Natural killer cell treated with Interleukin-12 subunit alpha and Interleukin-12 subunit beta and Interleukin-15 and Interleukin-18, amount 100 ng/mL, for 72 hours (primary cell): Measurements from ENCODE around the gene PICK1. TPM values are rescaled to one million over a fixed set of nuclear protein-coding genes. Genes with fewer than 3 reads are reported as not detected.

ENCODE experiments used
- ATAC-seq, 2 donors: fragments of 150-1000 bp; cut with Tn5 transposase in 1 of 2; sonication (Bioruptor Pico), chemical (Tn5 transposase) in 1 of 2; 2 replicates each; pipeline ENCODE4 v1.10.0; 2021
- DNase-seq: peaks from one replicate; pipeline ENCODE4 v3.0.0; 2022; ENCODE audit warnings: low spot score
- H3K27ac Mint-ChIP-seq, 2 donors: 1 replicate in 1 of 2; 2 replicates in 1 of 2; pipeline ENCODE4 v1.8.0; 2022; ENCODE audit warnings: mixed read lengths in 2 of 2, mild to moderate bottlenecking in 1 of 2, moderate library complexity in 1 of 2
- H3K27me3 Mint-ChIP-seq, 2 donors: 1 replicate in 1 of 2; 2 replicates in 1 of 2; pipeline ENCODE4 v1.8.0; 2022; ENCODE audit warnings: mixed read lengths in 2 of 2
- H3K36me3 Mint-ChIP-seq: one replicate; pipeline ENCODE4 v1.8.0; 2022; ENCODE audit warnings: mixed read lengths
- H3K4me1 Mint-ChIP-seq, 2 donors: 1 replicate in 1 of 2; 2 replicates in 1 of 2; pipeline ENCODE4 v1.8.0; 2022; ENCODE audit warnings: low read depth in 2 of 2, mixed read lengths in 2 of 2, mild to moderate bottlenecking in 1 of 2
- H3K4me3 Mint-ChIP-seq: one replicate; pipeline ENCODE4 v1.8.0; 2022; ENCODE audit warnings: mixed read lengths
- H3K9me3 Mint-ChIP-seq: 2 replicates; pipeline ENCODE4 v1.8.0; 2022; ENCODE audit warnings: mixed read lengths
- total RNA-seq, 2 donors: library from RNA; stranded (reverse); gene quantifications; one replicate each; pipeline ENCODE4 v1.2.3, GENCODE V29; 2022

PICK1 gene
- total RNA-seq, 2 donors from 2014 or later, result 14.8 to 18.8 TPM

DNA sequence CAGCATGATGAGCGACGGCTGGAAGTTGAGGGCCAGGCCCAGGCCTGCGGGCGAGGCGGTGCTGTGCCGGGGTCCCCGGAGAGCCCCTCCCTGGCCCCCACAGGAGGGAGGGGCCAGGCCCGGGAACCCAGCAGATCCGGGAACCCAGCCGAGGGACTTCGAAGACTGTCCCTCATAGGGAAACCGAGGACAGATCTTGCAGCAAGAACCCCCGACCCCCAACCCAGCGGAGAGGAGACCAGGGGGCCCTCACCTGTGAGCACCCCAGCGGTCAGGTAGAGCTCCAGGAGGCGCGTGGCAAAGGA, 24.4 kb downstream of the PICK1 start:
- no peaks in the 10 kb centered on the region for H3K4me1 Mint-ChIP-seq
- no peak overlapping the region for H3K27ac Mint-ChIP-seq
- ATAC-seq (no peak), DNase-seq (peak; percentile 54)
- H3K9me3 Mint-ChIP-seq, result no peaks in the 10 kb centered on the region
- peaks cover 0 to 2% of the 10 kb centered on the region in 2 donors for H3K27me3 Mint-ChIP-seq
- peak overlapping the region; percentile 32 for H3K4me3 Mint-ChIP-seq
- no peaks in the 10 kb centered on the region for H3K36me3 Mint-ChIP-seq

DNA sequence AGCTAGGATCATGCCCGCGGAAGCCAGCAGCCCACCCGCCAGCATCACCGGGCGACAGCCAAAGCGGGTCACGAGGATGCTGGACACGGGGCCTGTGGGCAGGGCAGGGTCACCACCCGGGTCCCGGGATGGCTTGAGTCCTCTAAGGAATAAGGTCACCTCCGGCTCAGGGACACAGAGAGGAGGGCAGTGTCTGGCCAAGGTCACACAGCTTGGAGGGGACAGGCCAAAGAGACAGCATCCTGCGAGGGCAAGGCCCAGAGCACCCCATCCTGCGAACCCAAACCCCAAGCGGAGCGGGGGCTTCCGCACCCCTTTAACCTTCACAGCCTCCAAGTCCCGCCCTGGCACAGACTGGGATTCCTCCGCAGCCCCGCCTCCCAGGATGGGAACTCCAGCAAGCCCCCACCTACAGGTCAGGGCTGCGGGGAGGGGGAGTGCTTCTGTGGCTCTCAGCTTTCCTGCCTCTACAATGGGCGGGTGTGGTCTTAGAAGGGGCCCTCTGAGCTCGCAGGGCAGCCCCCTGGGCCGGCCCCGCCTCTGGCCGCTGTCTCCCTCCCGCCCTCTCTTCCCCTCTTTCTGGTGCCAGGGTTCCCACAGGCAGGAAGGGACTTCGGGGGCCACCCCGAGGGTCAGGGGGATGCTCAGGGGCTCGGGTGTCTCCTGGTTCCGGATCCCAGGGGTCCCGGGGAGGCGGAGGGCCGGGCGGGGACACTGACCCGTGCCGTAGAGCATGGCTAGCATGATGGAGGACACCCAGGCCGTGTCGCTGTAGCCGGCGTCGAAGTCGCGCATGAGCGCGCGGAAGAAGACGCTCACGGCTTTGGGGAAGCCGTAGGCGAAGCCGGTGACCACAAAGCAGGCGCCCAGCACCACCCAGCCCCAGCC, 25.0 kb downstream of the PICK1 start:
- Mint-ChIP-seq H3K9me3 (no peaks in the 10 kb centered on the region), H3K4me1 (no peaks in the 10 kb centered on the region), H3K27me3 (peaks cover 0 to 2% of the 10 kb centered on the region in 2 donors), H3K36me3 (no peaks in the 10 kb centered on the region), H3K27ac (no peak overlapping the region), H3K4me3 (peak overlapping the region; percentile 32)
- DNase-seq, result peak; percentile 58
- ATAC-seq, result peak in 1 of 2 donors; percentile 41

DNA sequence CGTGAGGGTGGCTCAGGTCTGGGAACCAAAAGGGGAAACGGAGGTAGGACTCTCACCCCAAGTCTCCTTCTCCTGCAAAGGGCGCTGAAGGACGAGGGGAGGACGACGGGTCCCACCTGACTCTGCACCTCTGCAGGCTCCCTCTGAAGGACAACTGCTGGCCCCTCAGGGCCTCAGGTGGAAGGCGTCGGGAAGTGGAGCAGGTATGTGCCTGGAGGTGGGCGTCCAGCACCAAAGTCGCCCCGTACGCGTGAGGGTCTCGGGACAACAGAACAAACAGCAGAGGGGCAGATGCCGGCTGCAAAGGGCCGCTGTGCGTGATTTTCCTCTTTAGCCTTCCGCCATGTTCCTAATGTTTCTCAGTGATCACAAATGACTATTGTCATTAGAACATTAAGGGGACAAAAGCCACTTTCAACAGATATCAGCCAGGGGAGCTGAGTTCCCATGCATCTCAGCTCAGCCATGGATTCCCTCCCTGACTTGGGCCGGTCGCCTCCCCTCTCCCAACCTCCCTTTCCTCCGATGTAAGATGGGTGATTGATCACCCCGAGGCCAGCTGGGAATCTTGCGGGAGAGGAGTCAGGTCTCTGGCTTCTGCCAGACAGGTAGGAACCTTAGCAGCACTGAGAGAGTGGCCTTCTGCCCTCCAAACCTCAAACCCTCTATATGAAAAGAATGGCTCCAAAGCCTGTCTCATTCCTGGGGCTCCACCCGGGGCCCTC, 25.9 kb downstream of the PICK1 start:
- Mint-ChIP-seq H3K27me3 (peaks cover 0 to 2% of the 10 kb centered on the region in 2 donors), H3K36me3 (no peaks in the 10 kb centered on the region), H3K4me1 (peaks cover 4% of the 10 kb centered on the region in 2 donors), H3K9me3 (no peaks in the 10 kb centered on the region), H3K27ac (no peak overlapping the region), H3K4me3 (no peak overlapping the region)
- ATAC-seq, result no peak
- DNase-seq, result no peak

DNA sequence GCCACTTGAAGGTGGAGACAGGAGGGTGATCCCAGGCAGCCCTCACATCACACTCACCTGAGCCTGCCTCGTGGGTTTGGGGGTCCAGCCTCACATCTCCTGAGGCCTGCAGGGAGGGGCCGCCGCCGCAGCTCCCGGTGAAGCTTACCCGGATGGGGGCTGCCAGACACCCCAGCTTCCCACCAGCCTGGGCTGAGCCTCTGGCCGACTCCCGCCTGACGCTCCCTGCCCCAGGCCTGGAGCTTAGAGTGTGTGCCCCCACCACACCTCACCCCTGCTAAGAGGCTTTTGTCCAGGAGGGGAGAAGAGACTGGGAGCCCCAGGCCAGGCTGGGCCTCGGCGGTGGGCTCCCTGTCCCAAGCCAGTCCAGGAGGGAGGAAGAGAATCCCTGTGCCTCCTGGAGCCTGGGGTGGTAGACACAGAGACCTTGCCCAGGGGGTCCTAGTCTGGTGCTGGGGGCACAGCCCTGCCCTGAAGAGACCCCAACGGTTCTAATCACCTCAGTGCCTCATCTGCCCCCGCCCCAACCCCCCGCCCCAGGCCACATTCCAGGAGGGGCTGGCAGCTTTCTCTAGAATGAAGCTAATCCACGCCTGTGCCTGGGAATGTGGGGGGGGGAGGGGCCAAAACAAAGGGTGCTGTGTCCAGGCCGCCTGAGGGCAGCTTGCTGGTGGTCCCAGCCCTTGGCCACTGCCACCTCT, 26.9 kb downstream of the PICK1 start, which contains the start of gene SLC16A8:
TSS of gene SLC16A8 (minus strand) at position 254 of the 701 bp plus-strand sequence. CDS start 1,311 bp downstream, outside the sequence.
- H3K27me3 Mint-ChIP-seq, result peaks cover 0 to 2% of the 10 kb centered on the region in 2 donors
- ATAC-seq (no peak), DNase-seq (no peak)
- no peak within 1 kb of the TSS for H3K27ac Mint-ChIP-seq
- no peaks in the 10 kb centered on the region for H3K9me3 Mint-ChIP-seq
- H3K4me1 Mint-ChIP-seq, result peaks cover 4% of the 10 kb centered on the region in 2 donors
- no peak within 1 kb of the TSS for H3K4me3 Mint-ChIP-seq
- no peaks in the 10 kb centered on the region for H3K36me3 Mint-ChIP-seq

DNA sequence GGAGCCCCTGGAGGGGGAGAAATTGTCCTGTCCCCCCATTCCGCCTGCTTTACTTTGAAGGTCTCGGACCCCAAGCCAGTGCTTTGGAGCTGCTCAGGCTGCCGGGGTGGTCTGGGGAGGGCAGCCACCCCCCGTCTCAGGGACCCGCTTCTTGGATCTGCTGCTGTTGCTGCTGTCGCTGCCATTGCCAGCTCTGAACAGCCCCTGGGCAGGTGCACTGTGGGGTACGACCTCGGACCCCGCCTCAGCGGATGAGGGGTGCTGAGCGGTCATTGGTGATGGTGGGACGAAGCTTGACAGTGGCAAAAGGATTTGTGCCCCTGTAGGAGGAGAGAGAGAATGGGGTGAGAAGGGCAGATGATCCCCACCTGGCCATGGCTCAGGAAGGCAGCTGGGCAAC, 27.9 kb downstream of the PICK1 start:
- Mint-ChIP-seq H3K27ac (no peak overlapping the region), H3K9me3 (no peaks in the 10 kb centered on the region), H3K4me1 (peaks cover 4% of the 10 kb centered on the region in 2 donors), H3K36me3 (no peaks in the 10 kb centered on the region), H3K4me3 (no peak overlapping the region), H3K27me3 (peaks cover 0 to 3% of the 10 kb centered on the region in 2 donors)
- no peak for DNase-seq
- no peak for ATAC-seq

DNA sequence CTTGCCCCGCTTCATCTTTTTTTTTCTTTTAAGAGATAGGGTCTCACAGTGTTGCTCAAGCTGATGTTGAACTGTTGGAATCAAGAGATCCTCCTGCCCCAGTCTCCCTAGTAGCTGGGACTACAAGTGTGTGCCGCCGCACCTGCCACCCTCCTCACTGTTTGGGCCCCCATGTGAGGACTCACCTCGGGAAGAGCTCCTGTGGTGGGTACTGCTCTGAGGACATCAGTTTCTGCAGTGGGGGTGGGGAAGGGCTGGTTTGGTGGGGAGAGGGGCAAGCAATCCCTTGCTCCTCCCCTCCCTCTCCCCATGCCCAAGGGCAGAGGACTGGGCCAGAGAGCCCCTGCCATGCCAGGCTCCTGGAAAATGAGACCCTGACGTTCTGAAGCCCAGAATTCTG, 28.3 kb downstream of the PICK1 start:
- Mint-ChIP-seq H3K27ac (no peak overlapping the region), H3K4me1 (peaks cover 4% of the 10 kb centered on the region in 2 donors)

DNA sequence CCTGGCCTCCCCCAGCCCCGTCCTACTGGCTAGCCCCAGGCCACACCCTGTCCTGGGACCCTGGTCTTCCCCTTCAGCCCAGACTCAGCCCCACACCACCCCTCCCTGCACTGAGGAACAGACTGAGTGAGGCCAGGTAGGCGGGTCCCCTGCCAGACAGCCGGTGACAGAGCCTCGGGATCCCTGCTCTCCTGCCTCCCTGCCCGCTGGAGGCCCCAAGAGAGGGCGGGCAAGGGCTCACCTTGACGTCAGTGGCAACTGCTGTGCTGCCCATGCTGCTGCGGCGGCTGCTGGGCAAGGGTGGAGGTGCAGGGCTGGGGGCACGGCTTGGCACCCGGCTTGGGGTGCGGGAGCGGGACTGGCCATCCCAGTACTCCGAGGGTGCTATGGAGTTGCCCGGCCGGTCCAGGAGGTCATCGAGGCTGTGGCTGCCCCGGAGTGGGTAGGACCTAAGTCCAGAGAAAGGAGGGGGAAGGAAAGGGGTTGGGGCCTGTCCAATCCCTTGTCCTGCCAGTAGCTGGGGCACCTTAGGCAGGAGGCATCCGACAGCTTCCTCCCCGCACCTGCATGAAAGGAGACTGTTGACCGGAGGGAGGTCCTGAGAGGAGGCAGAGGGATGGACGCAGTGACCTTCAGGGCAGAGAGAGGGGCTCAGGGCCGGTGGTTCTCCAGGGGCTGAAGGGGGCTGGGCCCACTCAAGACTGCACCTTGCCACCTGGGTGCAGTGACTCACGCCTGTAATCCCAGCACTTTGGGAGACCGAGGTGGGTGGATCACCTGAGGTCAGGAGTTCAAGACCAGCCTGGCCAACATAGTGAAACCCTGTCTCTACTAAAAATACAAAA, 29.0 kb downstream of the PICK1 start:
- H3K27me3 Mint-ChIP-seq, result peaks cover 0 to 2% of the 10 kb centered on the region in 2 donors
- H3K4me1 Mint-ChIP-seq, result peaks cover 4% of the 10 kb centered on the region in 2 donors
- DNase-seq (peak; percentile 61), ATAC-seq (no peak)
- no peak overlapping the region for H3K27ac Mint-ChIP-seq
- H3K36me3 Mint-ChIP-seq, result no peaks in the 10 kb centered on the region
- no peak overlapping the region for H3K4me3 Mint-ChIP-seq
- H3K9me3 Mint-ChIP-seq, result no peaks in the 10 kb centered on the region

More for the DNA sequence above, 28.3 kb downstream of the PICK1 start:
- Mint-ChIP-seq H3K36me3 (no peaks in the 10 kb centered on the region), H3K27me3 (peaks cover 0 to 2% of the 10 kb centered on the region in 2 donors), H3K4me3 (no peak overlapping the region), H3K9me3 (no peaks in the 10 kb centered on the region)
- DNase-seq (no peak), ATAC-seq (no peak)

DNA sequence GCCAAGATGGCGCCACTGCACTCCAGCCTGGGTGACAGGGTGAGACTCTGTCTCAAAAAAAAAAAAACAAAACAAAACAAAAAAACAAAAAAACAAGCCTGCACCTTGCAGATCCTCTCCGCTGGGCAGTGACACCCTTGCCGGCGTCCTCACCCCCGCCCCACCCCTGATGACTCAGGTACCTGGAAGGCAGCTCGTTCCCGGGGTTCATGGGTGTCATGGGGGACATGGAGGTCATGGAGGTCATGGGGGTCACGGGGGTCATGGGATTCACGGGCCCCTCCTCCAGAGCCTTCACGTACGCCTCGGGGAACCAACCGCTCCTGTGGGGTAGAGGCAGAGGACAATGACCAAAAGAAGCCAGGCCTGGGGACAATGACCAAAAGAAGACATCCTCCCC, 29.7 kb downstream of the PICK1 start:
- peaks cover 4% of the 10 kb centered on the region in 2 donors for H3K4me1 Mint-ChIP-seq
- H3K4me3 Mint-ChIP-seq, result no peak overlapping the region
- no peaks in the 10 kb centered on the region for H3K36me3 Mint-ChIP-seq
- peaks cover 0 to 2% of the 10 kb centered on the region in 2 donors for H3K27me3 Mint-ChIP-seq
- peak; percentile 44 for DNase-seq
- no peak for ATAC-seq
- H3K27ac Mint-ChIP-seq, result no peak overlapping the region
- no peaks in the 10 kb centered on the region for H3K9me3 Mint-ChIP-seq

DNA sequence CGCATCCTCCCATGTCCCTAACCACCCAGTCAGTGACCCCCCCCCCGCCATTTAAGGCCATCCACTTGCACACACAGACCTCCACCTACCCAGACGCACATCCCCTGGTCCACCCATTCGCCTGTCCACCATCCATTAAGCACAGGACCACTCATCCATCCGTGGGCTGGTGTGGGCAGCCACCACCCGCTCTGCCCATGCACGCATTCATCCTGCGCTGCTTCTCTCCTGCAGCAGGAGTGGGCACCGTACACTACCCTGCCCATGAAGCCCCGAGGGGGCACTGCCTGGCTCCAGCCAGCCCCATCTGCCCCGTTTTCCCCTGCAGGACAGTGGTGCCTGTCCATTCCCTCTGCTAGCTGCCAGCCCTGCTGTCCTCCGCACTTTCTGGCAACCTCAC, 30.7 kb downstream of the PICK1 start:
- Mint-ChIP-seq H3K4me3 (no peak overlapping the region), H3K27ac (no peak overlapping the region), H3K27me3 (peaks cover 0 to 2% of the 10 kb centered on the region in 2 donors), H3K36me3 (no peaks in the 10 kb centered on the region), H3K4me1 (peaks cover 4% of the 10 kb centered on the region in 2 donors), H3K9me3 (no peaks in the 10 kb centered on the region)
- DNase-seq (peak; percentile 48), ATAC-seq (no peak)

DNA sequence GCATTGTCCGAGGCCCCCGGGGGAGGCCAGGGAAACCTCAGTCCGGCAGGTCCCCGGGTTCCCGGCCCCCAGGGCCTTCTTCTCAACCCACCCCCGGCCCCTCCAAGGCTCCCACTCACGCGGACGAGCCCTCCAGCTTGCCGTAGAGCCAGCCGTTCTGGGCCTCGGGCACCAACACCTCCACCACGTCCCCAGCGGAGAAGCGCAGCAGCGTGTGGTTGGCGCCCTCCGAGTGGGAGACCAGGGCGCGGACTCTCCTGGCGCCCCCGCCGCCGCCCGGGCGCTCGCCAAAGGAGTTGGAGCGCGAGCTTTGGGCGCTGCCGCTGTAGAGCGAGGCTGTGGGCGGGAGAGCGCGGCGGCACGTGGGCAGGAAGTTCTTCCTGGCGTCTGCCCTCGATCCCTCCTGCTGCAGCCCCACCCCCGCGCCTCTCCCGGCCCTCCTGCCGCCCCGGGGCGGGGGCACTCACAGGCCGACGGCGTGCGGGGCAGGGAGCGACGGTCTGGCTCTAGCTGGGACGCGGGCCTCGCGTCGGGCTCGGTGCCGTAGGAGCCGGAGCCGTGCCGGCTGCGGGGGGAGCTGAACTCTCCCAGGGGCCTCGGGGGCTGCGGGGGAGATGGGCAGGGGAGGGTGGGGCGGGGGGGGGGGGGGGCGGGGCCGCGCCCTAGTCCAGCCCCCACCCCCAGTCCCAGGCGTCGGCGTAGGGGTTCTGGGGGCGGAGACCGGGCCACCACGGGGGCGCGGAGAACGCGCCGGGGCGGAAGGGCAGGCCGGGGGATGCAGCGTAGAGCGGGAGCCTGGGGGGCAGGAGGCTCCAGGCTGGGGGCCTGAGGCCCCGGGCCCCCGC, 31.6 kb downstream of the PICK1 start:
- peaks cover 0 to 2% of the 10 kb centered on the region in 2 donors for H3K27me3 Mint-ChIP-seq
- peaks cover 4% of the 10 kb centered on the region in 2 donors for H3K4me1 Mint-ChIP-seq
- DNase-seq (no peak), ATAC-seq (no peak)
- no peak overlapping the region for H3K27ac Mint-ChIP-seq
- H3K4me3 Mint-ChIP-seq, result no peak overlapping the region
- H3K9me3 Mint-ChIP-seq, result no peaks in the 10 kb centered on the region
- no peaks in the 10 kb centered on the region for H3K36me3 Mint-ChIP-seq

DNA sequence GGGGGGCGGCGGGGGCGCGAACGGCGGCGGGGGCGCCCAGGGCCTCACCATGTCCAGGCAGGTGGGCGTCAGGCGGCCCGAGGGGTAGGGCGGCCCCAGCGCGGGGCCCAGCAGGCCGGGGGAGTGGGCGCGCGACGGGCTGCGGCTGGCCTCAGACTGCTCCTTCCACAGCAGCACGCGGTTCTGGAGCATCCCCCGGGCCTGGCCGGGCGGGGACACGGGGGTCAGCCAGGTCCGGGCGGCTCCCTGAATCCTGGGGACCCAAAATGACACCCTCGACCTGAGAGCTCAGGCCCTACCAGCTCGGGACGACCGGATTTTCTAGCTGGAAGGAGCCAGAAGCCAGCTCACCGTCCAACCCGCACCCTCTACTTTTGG, 32.3 kb downstream of the PICK1 start:
- Mint-ChIP-seq H3K27me3 (peaks cover 0 to 2% of the 10 kb centered on the region in 2 donors), H3K4me1 (peaks cover 4% of the 10 kb centered on the region in 2 donors), H3K9me3 (no peaks in the 10 kb centered on the region), H3K4me3 (no peak overlapping the region), H3K27ac (no peak overlapping the region), H3K36me3 (no peaks in the 10 kb centered on the region)
- DNase-seq, result no peak
- ATAC-seq, result no peak

DNA sequence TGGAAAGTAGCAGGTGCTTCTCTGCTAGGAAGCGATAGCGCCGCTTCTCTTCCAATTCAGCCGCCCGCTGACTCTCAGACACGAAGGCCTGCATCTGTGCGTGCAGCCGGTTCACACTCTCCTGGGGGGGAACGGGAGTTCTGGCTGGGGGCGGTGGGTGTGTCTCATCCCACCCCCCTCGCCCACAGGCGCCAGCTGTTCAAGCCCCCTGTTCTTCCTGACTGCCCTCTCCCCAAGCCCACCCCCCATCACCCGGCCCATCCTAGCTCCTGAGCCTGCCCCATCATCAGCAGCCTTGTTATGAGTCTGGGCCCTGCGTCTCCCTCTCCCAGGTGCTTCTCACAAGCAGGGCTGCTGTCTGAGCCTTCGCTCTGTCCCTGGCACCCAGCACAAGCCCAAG, 39.9 kb downstream of the PICK1 start:
- DNase-seq (peak; percentile 42), ATAC-seq (no peak)
- Mint-ChIP-seq H3K4me1 (peaks cover 6 to 8% of the 10 kb centered on the region in 2 donors), H3K4me3 (no peak overlapping the region), H3K36me3 (no peaks in the 10 kb centered on the region), H3K9me3 (no peaks in the 10 kb centered on the region), H3K27me3 (no peaks in the 10 kb centered on the region), H3K27ac (no peak overlapping the region)
